PFSK-1 (cell line): Measurements from ENCODE around the gene LRRC7.

Experiments used
- POLR2AphosphoS5 ChIP-seq: IDR thresholded peaks from 2 replicates; pipeline ENCODE4 v1.6.1; 2012; ENCODE audit warnings: low read depth, mild to moderate bottlenecking, control low read depth, low read length, moderate library complexity
- TAF1 ChIP-seq: IDR thresholded peaks from 2 replicates; pipeline ENCODE4 v1.6.1; 2012; ENCODE audit warnings: low read length, control low read depth, borderline replicate concordance; ENCODE audit not compliant: insufficient read depth

DNA sequence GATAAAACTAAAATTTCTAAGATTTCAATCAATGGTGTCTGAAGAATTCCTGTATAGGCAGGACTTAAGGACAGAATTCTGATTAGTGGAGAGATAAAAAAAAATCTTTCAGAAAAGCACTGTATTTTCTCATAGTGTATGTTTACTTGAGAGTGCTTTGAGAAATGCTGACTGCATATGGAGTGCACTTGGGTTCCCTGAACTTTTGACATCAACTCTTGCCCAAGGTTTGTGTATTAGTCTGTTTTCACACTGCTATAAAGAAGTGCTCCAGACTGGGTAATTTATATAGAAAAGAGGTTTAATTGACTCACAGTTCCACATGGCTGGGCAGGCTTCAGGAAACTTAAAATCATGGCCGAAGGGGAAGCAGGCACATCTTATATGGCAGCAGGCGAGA lies 362.7 kb downstream of the LRRC7 start:
- TF ChIP-seq POLR2AphosphoS5 (no peak), TAF1 (no peak)
